Endothelial cell of umbilical vein (primary cell): ENCODE results near the gene GRPEL1.

ENCODE experiments used
- EZH2 ChIP-seq: IDR thresholded peaks from 2 replicates; pipeline ENCODE4 v1.6.1; 2012; ENCODE audit warnings: borderline replicate concordance, low read depth, mild to moderate bottlenecking, moderate library complexity, low read length, inconsistent platforms; ENCODE audit not compliant: severe bottlenecking
- FOS ChIP-seq: IDR thresholded peaks from 2 replicates; pipeline ENCODE4 v1.6.1; 2011; ENCODE audit warnings: mild to moderate bottlenecking, low read length, moderate library complexity, borderline replicate concordance; ENCODE audit not compliant: insufficient read depth
- MAX ChIP-seq: IDR thresholded peaks from 2 replicates; pipeline ENCODE4 v1.6.1; 2011; ENCODE audit not compliant: insufficient read depth, insufficient read length
- MYC ChIP-seq: IDR thresholded peaks from one replicate; pipeline ENCODE4 v1.6.1; 2011; ENCODE audit warnings: mild to moderate bottlenecking, low read depth, low read length

GRCh38 chr4:7044137-7044930 is 23.5 kb downstream of the GRPEL1 start:
- TF ChIP-seq MAX (no peak), FOS (no peak), EZH2 (no peak), MYC (no peak)
